WERI-Rb-1 (cell line): ENCODE results near the gene ENPP1.

Experiments
- DNase-seq: peaks from one replicate; pipeline ENCODE4 v3.0.0-alpha.2; 2020
- H3K27ac ChIP-seq: fragments of 250-450 bp; sonication (Bioruptor Pico); 2 replicates; pipeline ENCODE4 v1.5.1; 2020; ENCODE audit warnings: mild to moderate bottlenecking, moderate library complexity
- H3K27me3 ChIP-seq: fragments of 250-450 bp; sonication (Bioruptor Pico); 2 replicates; pipeline ENCODE4 v1.5.1; 2021; ENCODE audit warnings: mild to moderate bottlenecking, low read depth, moderate library complexity; ENCODE audit not compliant: insufficient read depth, severe bottlenecking
- H3K36me3 ChIP-seq: fragments of 250-450 bp; sonication (Bioruptor Pico); 2 replicates; pipeline ENCODE4 v1.5.1; 2020; ENCODE audit warnings: mild to moderate bottlenecking, moderate library complexity
- H3K4me3 ChIP-seq: 2 replicates; pipeline ENCODE4 v1.5.1; 2011; ENCODE audit warnings: low read depth, mild to moderate bottlenecking, control low read depth, low read length
- H3K9me3 ChIP-seq: fragments of 250-450 bp; sonication (Bioruptor Pico); 2 replicates; pipeline ENCODE4 v1.5.1; 2021; ENCODE audit warnings: mild to moderate bottlenecking, moderate library complexity; ENCODE audit not compliant: severe bottlenecking
- TF ChIP-seq, protein P1 (sequence below): IDR thresholded peaks from 2 replicates; pipeline ENCODE4 v1.5.1; 2011; ENCODE audit warnings: low read depth, mild to moderate bottlenecking, control low read depth, inconsistent platforms, low read length

The ENPP1 gene

GRCh38 chr6:131840441-131840840 lies 32.6 kb downstream of the ENPP1 start:
- TF ChIP-seq, protein P1, sequence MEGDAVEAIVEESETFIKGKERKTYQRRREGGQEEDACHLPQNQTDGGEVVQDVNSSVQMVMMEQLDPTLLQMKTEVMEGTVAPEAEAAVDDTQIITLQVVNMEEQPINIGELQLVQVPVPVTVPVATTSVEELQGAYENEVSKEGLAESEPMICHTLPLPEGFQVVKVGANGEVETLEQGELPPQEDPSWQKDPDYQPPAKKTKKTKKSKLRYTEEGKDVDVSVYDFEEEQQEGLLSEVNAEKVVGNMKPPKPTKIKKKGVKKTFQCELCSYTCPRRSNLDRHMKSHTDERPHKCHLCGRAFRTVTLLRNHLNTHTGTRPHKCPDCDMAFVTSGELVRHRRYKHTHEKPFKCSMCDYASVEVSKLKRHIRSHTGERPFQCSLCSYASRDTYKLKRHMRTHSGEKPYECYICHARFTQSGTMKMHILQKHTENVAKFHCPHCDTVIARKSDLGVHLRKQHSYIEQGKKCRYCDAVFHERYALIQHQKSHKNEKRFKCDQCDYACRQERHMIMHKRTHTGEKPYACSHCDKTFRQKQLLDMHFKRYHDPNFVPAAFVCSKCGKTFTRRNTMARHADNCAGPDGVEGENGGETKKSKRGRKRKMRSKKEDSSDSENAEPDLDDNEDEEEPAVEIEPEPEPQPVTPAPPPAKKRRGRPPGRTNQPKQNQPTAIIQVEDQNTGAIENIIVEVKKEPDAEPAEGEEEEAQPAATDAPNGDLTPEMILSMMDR = no peak
- peaks cover 3% of the 10 kb centered on the region for H3K27me3 ChIP-seq
- no peak for DNase-seq
- H3K9me3 ChIP-seq = no peaks in the 10 kb centered on the region
- H3K4me3 ChIP-seq = no peak overlapping the region
- no peak overlapping the region for H3K27ac ChIP-seq
- no peaks in the 10 kb centered on the region for H3K36me3 ChIP-seq

- TF ChIP-seq, protein P1 = no peak
- no peak for DNase-seq
- no peaks in the 10 kb centered on the region for H3K36me3 ChIP-seq
- H3K9me3 ChIP-seq = no peaks in the 10 kb centered on the region
- H3K27ac ChIP-seq = no peak overlapping the region
- H3K27me3 ChIP-seq = peaks cover 3% of the 10 kb centered on the region
- no peak overlapping the region for H3K4me3 ChIP-seq
These were observed 33.2 kb downstream of the ENPP1 start for GRCh38 chr6:131840936-131841583.

GRCh38 chr6:131843768-131844167 lies 35.9 kb downstream of the ENPP1 start:
- TF ChIP-seq, protein P1 = no peak
- H3K27me3 ChIP-seq = no peaks in the 10 kb centered on the region
- H3K4me3 ChIP-seq = no peak overlapping the region
- H3K36me3 ChIP-seq = no peaks in the 10 kb centered on the region
- DNase-seq = no peak
- no peak overlapping the region for H3K27ac ChIP-seq
- H3K9me3 ChIP-seq = no peaks in the 10 kb centered on the region

- H3K9me3 ChIP-seq = no peaks in the 10 kb centered on the region
- H3K4me3 ChIP-seq = no peak overlapping the region
- H3K27me3 ChIP-seq = no peaks in the 10 kb centered on the region
- no peaks in the 10 kb centered on the region for H3K36me3 ChIP-seq
- TF ChIP-seq, protein P1 = no peak
- H3K27ac ChIP-seq = no peak overlapping the region
- DNase-seq = no peak
These were observed 36.5 kb downstream of the ENPP1 start for GRCh38 chr6:131844243-131844841.

DNA sequence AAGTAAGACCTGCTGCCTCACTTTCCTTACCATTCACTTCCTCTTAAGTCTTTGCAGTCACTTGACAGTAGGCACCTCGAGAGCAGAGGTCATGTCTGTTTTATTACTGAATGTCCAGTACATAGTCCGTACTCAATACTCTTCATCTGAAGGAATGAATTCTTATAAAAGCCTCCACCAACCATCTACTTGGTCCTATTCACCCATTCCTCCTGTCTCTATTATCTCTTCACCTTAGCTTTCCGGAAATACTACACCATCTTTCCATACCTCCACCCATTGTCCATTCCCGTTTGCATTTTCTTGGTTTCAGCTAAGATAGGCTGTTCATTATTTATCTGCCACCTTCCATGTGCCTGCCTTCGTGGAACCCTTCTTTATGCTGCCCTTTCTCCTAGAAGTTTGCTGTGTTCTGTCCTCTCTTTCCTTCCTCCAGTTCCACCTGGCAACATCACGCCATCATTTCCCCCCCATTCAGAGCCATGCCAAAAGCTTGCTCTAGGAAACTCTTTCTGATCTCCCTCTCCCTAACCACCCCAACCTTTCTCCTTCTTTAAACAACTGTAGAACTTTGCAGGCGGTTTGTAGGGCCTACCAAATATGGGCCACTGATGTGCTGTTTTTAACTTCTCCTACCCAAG lies 38.3 kb downstream of the ENPP1 start:
- DNase-seq = no peak
- Histone ChIP-seq H3K4me3 (no peak overlapping the region), H3K27ac (no peak overlapping the region), H3K27me3 (no peaks in the 10 kb centered on the region), H3K36me3 (no peaks in the 10 kb centered on the region), H3K9me3 (no peaks in the 10 kb centered on the region)
- TF ChIP-seq, protein P1 = no peak
